IMR-90 (cell line): ENCODE measurements around the gene SNAPC4. TPM values are rescaled to one million over a fixed set of nuclear protein-coding genes. Genes with fewer than 3 reads are reported as not detected.

Experiments
- ATAC-seq: fragments of 200-7000 bp; cut with Tn5 transposase; 2 replicates; pipeline ENCODE4 v1.9.1; 2020; ENCODE audit warnings: low read depth, mild to moderate bottlenecking, moderate library complexity
- BruUV-seq: library from RNA; stranded (reverse); fragments of 400-500 nt; replicated peaks from 2 replicates; lab custom pipeline; 2021; lab: Mats Ljungman, UMichigan
- CTCF ChIA-PET: fragments of 300-600 bp; formaldehyde crosslinking; extraction: SDS; loops from one replicate; lab custom pipeline; 2021; ENCODE audit warnings: antibody characterized with exemption; lab: Yijun Ruan, JAX
- POLR2A ChIA-PET: fragments of 300-600 bp; sonication (Branson Sonifier 250); formaldehyde crosslinking; loops from one replicate; lab custom pipeline; 2022; ENCODE audit warnings: antibody characterized with exemption; ENCODE audit not compliant: unreplicated experiment; lab: Charles Lee
- DNase-seq: peaks from one replicate; pipeline ENCODE4 v3.0.0; 2013
- H2AFZ ChIP-seq: replicated peaks from 2 replicates; pipeline ENCODE3; 2013; ENCODE audit warnings: low read length, mild to moderate bottlenecking; ENCODE audit not compliant: poor library complexity
- H2AK5ac ChIP-seq: 2 replicates; pipeline ENCODE4 v1.6.1; 2013; ENCODE audit warnings: low read depth, low read length, inconsistent platforms
- H2AK9ac ChIP-seq: replicated peaks from 2 replicates; pipeline ENCODE3; 2013; ENCODE audit warnings: mild to moderate bottlenecking, low read depth, low read length, moderate library complexity; ENCODE audit not compliant: poor library complexity
- H2BK120ac ChIP-seq: 2 replicates; pipeline ENCODE4 v1.6.1; 2013; ENCODE audit warnings: low read depth, low read length, inconsistent platforms
- H2BK15ac ChIP-seq: 3 replicates; pipeline ENCODE4 v1.6.1; 2013; ENCODE audit warnings: low read depth, low read length, inconsistent platforms
- H2BK20ac ChIP-seq: 2 replicates; pipeline ENCODE4 v1.6.1; 2013; ENCODE audit warnings: low read depth, mild to moderate bottlenecking, inconsistent platforms, low read length, moderate library complexity
- H2BK5ac ChIP-seq: 2 replicates; pipeline ENCODE4 v1.6.1; 2013; ENCODE audit warnings: mild to moderate bottlenecking, low read depth, low read length, inconsistent platforms; ENCODE audit not compliant: poor library complexity, severe bottlenecking
- H3K14ac ChIP-seq: replicated peaks from 2 replicates; pipeline ENCODE4 v1.6.1; 2013; ENCODE audit warnings: low read depth, low read length, inconsistent platforms
- H3K18ac ChIP-seq: 2 replicates; pipeline ENCODE4 v1.6.1; 2013; ENCODE audit warnings: low read depth, low read length, control low read depth
- H3K23ac ChIP-seq: 2 replicates; pipeline ENCODE4 v1.6.1; 2013; ENCODE audit warnings: low read depth, low read length, inconsistent platforms
- H3K27ac ChIP-seq: 2 replicates; pipeline ENCODE4 v1.5.1; 2013; ENCODE audit warnings: mild to moderate bottlenecking, control low read depth, low read length; ENCODE audit not compliant: insufficient read depth
- H3K27me3 ChIP-seq: 2 replicates; pipeline ENCODE4 v1.6.1; 2013; ENCODE audit warnings: low read length; ENCODE audit not compliant: control insufficient read depth, insufficient read depth
- H3K36me3 ChIP-seq: 2 replicates; pipeline ENCODE4 v1.6.1; 2013; ENCODE audit warnings: low read length, mixed read lengths; ENCODE audit not compliant: control insufficient read depth, insufficient read depth
- H3K4ac ChIP-seq: 2 replicates; pipeline ENCODE4 v1.6.1; 2013; ENCODE audit warnings: low read depth, low read length, inconsistent platforms
- H3K4me1 ChIP-seq: 2 replicates; pipeline ENCODE4 v1.6.1; 2013; ENCODE audit warnings: low read length, mixed read lengths; ENCODE audit not compliant: control insufficient read depth, insufficient read depth
- H3K4me2 ChIP-seq: 2 replicates; pipeline ENCODE4 v1.6.1; 2013; ENCODE audit warnings: low read depth, mild to moderate bottlenecking, control low read depth, low read length, moderate library complexity
- H3K4me3 ChIP-seq: 2 replicates; pipeline ENCODE4 v1.5.1; 2013; ENCODE audit warnings: low read depth, mild to moderate bottlenecking, control low read depth, low read length, moderate library complexity; ENCODE audit not compliant: insufficient read depth
- H3K56ac ChIP-seq: 2 replicates; pipeline ENCODE4 v1.6.1; 2013; ENCODE audit warnings: low read length, inconsistent platforms; ENCODE audit not compliant: insufficient read depth; ENCODE audit errors: extremely low read depth
- H3K79me1 ChIP-seq, 2 experiments: 2 replicates each; pipeline ENCODE4 v1.6.1; 2013; ENCODE audit warnings: low read length in 2 of 2, inconsistent platforms in 1 of 2, low read depth in 1 of 2
- H3K9ac ChIP-seq: 2 replicates; pipeline ENCODE4 v1.6.1; 2013; ENCODE audit warnings: low read depth, low read length, control low read depth
- H3K9me1 ChIP-seq: 2 replicates; pipeline ENCODE4 v1.6.1; 2013; ENCODE audit warnings: low read length, inconsistent platforms; ENCODE audit not compliant: insufficient read depth
- H3K9me3 ChIP-seq: 2 replicates; pipeline ENCODE4 v1.6.1; 2013; ENCODE audit warnings: low read length; ENCODE audit not compliant: control insufficient read depth, insufficient read depth
- H4K20me1 ChIP-seq: 2 replicates; pipeline ENCODE4 v1.6.1; 2013; ENCODE audit warnings: low read length, inconsistent platforms; ENCODE audit not compliant: insufficient read depth
- H4K5ac ChIP-seq: 2 replicates; pipeline ENCODE4 v1.6.1; 2013; ENCODE audit warnings: mild to moderate bottlenecking, low read depth, low read length, control low read depth
- H4K8ac ChIP-seq, 2 experiments: 2 replicates each; pipeline ENCODE4 v1.6.1; 2013; ENCODE audit warnings: low read depth in 2 of 2, low read length in 2 of 2, control low read depth in 1 of 2, inconsistent platforms in 1 of 2
- H4K91ac ChIP-seq: 2 replicates; pipeline ENCODE4 v1.6.1; 2013; ENCODE audit warnings: low read depth, low read length, inconsistent platforms; ENCODE audit not compliant: insufficient read depth
- FOS ChIP-seq: fragments of 150-350 bp; IDR thresholded peaks from 2 replicates; pipeline ENCODE4 v1.6.1; 2016; ENCODE audit warnings: low read depth, low read length
- MAFK ChIP-seq: IDR thresholded peaks from 2 replicates; pipeline ENCODE4 v1.6.1; 2012; ENCODE audit warnings: low read depth, low read length, improper control_type of control experiment
- WGBS, 2 experiments: methylation state at CpG; one replicate each; pipeline versions ENCODE4 v1.1.5 to v1.1.7; 2013; ENCODE audit warnings: missing lambda C conversion rate in 2 of 2; ENCODE audit not compliant: insufficient read length in 1 of 2; ENCODE audit errors: extremely low coverage in 2 of 2; 5-methylcytosine and 5-hydroxymethylcytosine counted together
- dilution Hi-C: fragments of 300-500 bp; cut with HindIII; formaldehyde crosslinking; loops from one replicate; pipeline ENCODE4 v1.14.3; 2018; ENCODE audit warnings: low sequenced_read_pairs; ENCODE audit not compliant: unreplicated experiment
- in situ Hi-C: fragments of 300-500 bp; cut with MboI; formaldehyde crosslinking; loops from 3 replicates; pipeline ENCODE4 v1.14.3; 2019; ENCODE audit warnings: low sequenced_read_pairs, inconsistent platforms, mixed read lengths
- intact Hi-C: fragments of 100-400 bp; cut with micrococcal nuclease; formaldehyde crosslinking; loops from 2 replicates; pipeline ENCODE4 v1.10.0; 2022
- polyA plus RNA-seq, 3 experiments: library from polyadenylated mRNA; depleted of rRNA; stranded (reverse); fragments of >200 nt; gene quantifications; 2 replicates each; pipeline ENCODE4 v1.2.3, GENCODE V29; 2012; ENCODE audit warnings: low replicate concordance in 1 of 3
- total RNA-seq: library from RNA; depleted of rRNA; stranded (reverse); fragments of >200 nt; gene quantifications from 2 replicates; pipeline ENCODE4 v1.2.3, GENCODE V29; 2012
- TF ChIP-seq, protein P1 (sequence below): fragments of 150-350 bp; IDR thresholded peaks from 2 replicates; pipeline ENCODE4 v1.6.1; 2016; ENCODE audit warnings: low read depth, mild to moderate bottlenecking, low read length, moderate library complexity, borderline replicate concordance

The SNAPC4 gene
- total and polyA plus RNA-seq, 2 of the 4 experiments (the other 2 are of a cell fraction): 2.5 to 6.5 TPM

DNA sequence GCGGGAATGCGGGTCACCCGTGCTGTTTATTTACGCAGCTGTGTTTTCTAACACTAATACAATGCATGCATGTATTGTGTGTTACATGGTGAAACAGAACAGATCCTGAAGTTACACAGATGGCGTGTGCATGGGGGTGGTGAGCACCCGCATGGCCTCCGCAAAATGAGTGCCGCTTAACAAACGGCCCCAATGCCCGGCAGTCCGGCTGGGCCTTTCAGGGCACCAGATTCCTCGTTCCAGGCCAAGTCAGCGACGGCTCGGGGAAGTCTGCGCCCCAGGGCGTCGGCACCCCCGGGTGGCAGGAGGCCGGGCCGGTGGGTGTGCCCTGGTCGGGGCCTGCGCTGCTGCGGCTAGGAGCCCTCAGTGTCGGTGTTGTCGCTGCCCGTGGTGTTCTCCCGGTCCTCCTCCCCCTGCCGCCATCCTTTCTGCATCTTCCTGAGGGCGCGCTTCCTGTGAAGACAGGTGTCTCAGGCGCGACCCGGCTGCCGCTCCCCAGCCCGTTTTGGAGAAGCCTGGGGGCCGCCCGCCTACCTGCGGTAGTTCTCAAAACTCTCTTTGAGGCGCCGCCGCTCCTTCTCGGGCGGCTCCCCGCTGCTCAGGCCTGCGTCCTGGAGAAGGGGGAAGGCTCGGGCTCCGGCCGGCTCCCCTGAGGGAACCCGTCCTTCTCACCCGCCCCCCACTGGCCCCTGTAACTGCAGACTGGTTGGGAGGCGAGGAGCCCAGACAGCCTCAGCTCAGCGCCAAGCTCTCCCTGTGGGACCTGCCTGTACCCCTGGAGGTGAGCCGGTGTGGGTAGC is 35.8 kb downstream of the SNAPC4 start:
- H3K27me3 ChIP-seq: no peaks in the 10 kb centered on the region
- H4K5ac ChIP-seq: peak overlapping the region; percentile 80
- ATAC-seq: no peak
- peak overlapping the region; percentile 96 for H2AFZ ChIP-seq
- no peaks in the 10 kb centered on the region for H3K9me3 ChIP-seq
- no peak overlapping the region for H3K18ac ChIP-seq
- H3K4ac ChIP-seq: peak overlapping the region; percentile 4; the same call in 1 of the 2 replicates
- no peak overlapping the region; the same call in 1 of the 2 replicates for H3K27ac ChIP-seq
- DNase-seq: no peak
- ChIA-PET POLR2A (interaction anchor here (0.6 kb wide), 1 partner anchor 51 kb away, joined by 4 read pairs; no protein-coding TSS in a partner anchor), CTCF (interaction anchor here (1.0 to 1.6 kb wide), 2 partner anchors 8 to 46 kb away, joined by 3 to 8 read pairs; no protein-coding TSS in a partner anchor)
- intact Hi-C loops (loop anchor here (1.0 kb wide), 1 partner anchor 52 kb away; no protein-coding TSS in a partner anchor), dilution Hi-C loops (no loop called here), in situ Hi-C loops (no loop called here)
- peak overlapping the region; percentile 96 for H3K14ac ChIP-seq
- no TSS peak for BruUV-seq
- no peaks in the 10 kb centered on the region for H4K20me1 ChIP-seq
- peak overlapping the region; percentile 74 to 87 for H4K8ac ChIP-seq
- peak overlapping the region; percentile 64; the same call in 1 of the 2 replicates for H2AK5ac ChIP-seq
- WGBS, 2 experiments: 20% methylated on average over 11 of the region's 54 CpGs; no CpG with 5 or more reads in 1 of the 2 experiments
- peak overlapping the region; percentile 4; the same call in 1 of the 2 replicates for H3K9ac ChIP-seq
- H3K23ac ChIP-seq: no peak overlapping the region
- H2BK5ac ChIP-seq: peak overlapping the region; percentile 27
- H3K36me3 ChIP-seq: no peaks in the 10 kb centered on the region
- H4K91ac ChIP-seq: no peak overlapping the region; the same call in 1 of the 2 replicates
- H3K79me1 ChIP-seq: peaks cover 3 to 31% of the 10 kb centered on the region in 2 experiments; a peak in 3 of 4 replicates
- no peak overlapping the region for H2BK120ac ChIP-seq
- H3K56ac ChIP-seq: no peak overlapping the region
- peaks cover 29% of the 10 kb centered on the region for H3K4me1 ChIP-seq
- no peak overlapping the region for H2BK20ac ChIP-seq
- peak overlapping the region; percentile 90 for H3K4me2 ChIP-seq
- no peak overlapping the region for H2BK15ac ChIP-seq
- peak overlapping the region; percentile 80 for H2AK9ac ChIP-seq
- peaks cover 6% of the 10 kb centered on the region for H3K9me1 ChIP-seq
- peak overlapping the region; percentile 21; the same call in 1 of the 2 replicates for H3K4me3 ChIP-seq
- no peak for TF ChIP-seq MAFK
- TF ChIP-seq, protein P1, sequence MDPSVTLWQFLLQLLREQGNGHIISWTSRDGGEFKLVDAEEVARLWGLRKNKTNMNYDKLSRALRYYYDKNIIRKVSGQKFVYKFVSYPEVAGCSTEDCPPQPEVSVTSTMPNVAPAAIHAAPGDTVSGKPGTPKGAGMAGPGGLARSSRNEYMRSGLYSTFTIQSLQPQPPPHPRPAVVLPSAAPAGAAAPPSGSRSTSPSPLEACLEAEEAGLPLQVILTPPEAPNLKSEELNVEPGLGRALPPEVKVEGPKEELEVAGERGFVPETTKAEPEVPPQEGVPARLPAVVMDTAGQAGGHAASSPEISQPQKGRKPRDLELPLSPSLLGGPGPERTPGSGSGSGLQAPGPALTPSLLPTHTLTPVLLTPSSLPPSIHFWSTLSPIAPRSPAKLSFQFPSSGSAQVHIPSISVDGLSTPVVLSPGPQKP: no peak
- no peak for TF ChIP-seq FOS
